IMR-90 (cell line): ENCODE data around the gene DOC2B. TPM values are rescaled to one million over a fixed set of nuclear protein-coding genes. Genes with fewer than 3 reads are reported as not detected.

ENCODE experiments used
- ATAC-seq: fragments of 200-7000 bp; cut with Tn5 transposase; 2 replicates; pipeline ENCODE4 v1.9.1; 2020; ENCODE audit warnings: low read depth, mild to moderate bottlenecking, moderate library complexity
- BruUV-seq: library from RNA; stranded (reverse); fragments of 400-500 nt; replicated peaks from 2 replicates; lab custom pipeline; 2021; lab: Mats Ljungman, UMichigan
- CTCF ChIA-PET: fragments of 300-600 bp; formaldehyde crosslinking; extraction: SDS; loops from one replicate; lab custom pipeline; 2021; ENCODE audit warnings: antibody characterized with exemption; lab: Yijun Ruan, JAX
- POLR2A ChIA-PET: fragments of 300-600 bp; sonication (Branson Sonifier 250); formaldehyde crosslinking; loops from one replicate; lab custom pipeline; 2022; ENCODE audit warnings: antibody characterized with exemption; ENCODE audit not compliant: unreplicated experiment; lab: Charles Lee
- DNase-seq: peaks from one replicate; pipeline ENCODE4 v3.0.0; 2013
- H2AFZ ChIP-seq: replicated peaks from 2 replicates; pipeline ENCODE3; 2013; ENCODE audit warnings: low read length, mild to moderate bottlenecking; ENCODE audit not compliant: poor library complexity
- H2AK5ac ChIP-seq: 2 replicates; pipeline ENCODE4 v1.6.1; 2013; ENCODE audit warnings: low read depth, low read length, inconsistent platforms
- H2AK9ac ChIP-seq: replicated peaks from 2 replicates; pipeline ENCODE3; 2013; ENCODE audit warnings: mild to moderate bottlenecking, low read depth, low read length, moderate library complexity; ENCODE audit not compliant: poor library complexity
- H2BK120ac ChIP-seq: 2 replicates; pipeline ENCODE4 v1.6.1; 2013; ENCODE audit warnings: low read depth, low read length, inconsistent platforms
- H2BK15ac ChIP-seq: 3 replicates; pipeline ENCODE4 v1.6.1; 2013; ENCODE audit warnings: low read depth, low read length, inconsistent platforms
- H2BK20ac ChIP-seq: 2 replicates; pipeline ENCODE4 v1.6.1; 2013; ENCODE audit warnings: low read depth, mild to moderate bottlenecking, inconsistent platforms, low read length, moderate library complexity
- H2BK5ac ChIP-seq: 2 replicates; pipeline ENCODE4 v1.6.1; 2013; ENCODE audit warnings: mild to moderate bottlenecking, low read depth, low read length, inconsistent platforms; ENCODE audit not compliant: poor library complexity, severe bottlenecking
- H3K14ac ChIP-seq: replicated peaks from 2 replicates; pipeline ENCODE4 v1.6.1; 2013; ENCODE audit warnings: low read depth, low read length, inconsistent platforms
- H3K18ac ChIP-seq: 2 replicates; pipeline ENCODE4 v1.6.1; 2013; ENCODE audit warnings: low read depth, low read length, control low read depth
- H3K23ac ChIP-seq: 2 replicates; pipeline ENCODE4 v1.6.1; 2013; ENCODE audit warnings: low read depth, low read length, inconsistent platforms
- H3K27ac ChIP-seq: 2 replicates; pipeline ENCODE4 v1.5.1; 2013; ENCODE audit warnings: mild to moderate bottlenecking, control low read depth, low read length; ENCODE audit not compliant: insufficient read depth
- H3K27me3 ChIP-seq: 2 replicates; pipeline ENCODE4 v1.6.1; 2013; ENCODE audit warnings: low read length; ENCODE audit not compliant: control insufficient read depth, insufficient read depth
- H3K36me3 ChIP-seq: 2 replicates; pipeline ENCODE4 v1.6.1; 2013; ENCODE audit warnings: low read length, mixed read lengths; ENCODE audit not compliant: control insufficient read depth, insufficient read depth
- H3K4ac ChIP-seq: 2 replicates; pipeline ENCODE4 v1.6.1; 2013; ENCODE audit warnings: low read depth, low read length, inconsistent platforms
- H3K4me1 ChIP-seq: 2 replicates; pipeline ENCODE4 v1.6.1; 2013; ENCODE audit warnings: low read length, mixed read lengths; ENCODE audit not compliant: control insufficient read depth, insufficient read depth
- H3K4me2 ChIP-seq: 2 replicates; pipeline ENCODE4 v1.6.1; 2013; ENCODE audit warnings: low read depth, mild to moderate bottlenecking, control low read depth, low read length, moderate library complexity
- H3K4me3 ChIP-seq: 2 replicates; pipeline ENCODE4 v1.5.1; 2013; ENCODE audit warnings: low read depth, mild to moderate bottlenecking, control low read depth, low read length, moderate library complexity; ENCODE audit not compliant: insufficient read depth
- H3K56ac ChIP-seq: 2 replicates; pipeline ENCODE4 v1.6.1; 2013; ENCODE audit warnings: low read length, inconsistent platforms; ENCODE audit not compliant: insufficient read depth; ENCODE audit errors: extremely low read depth
- H3K79me1 ChIP-seq, 2 experiments: 2 replicates each; pipeline ENCODE4 v1.6.1; 2013; ENCODE audit warnings: low read length in 2 of 2, inconsistent platforms in 1 of 2, low read depth in 1 of 2
- H3K9ac ChIP-seq: 2 replicates; pipeline ENCODE4 v1.6.1; 2013; ENCODE audit warnings: low read depth, low read length, control low read depth
- H3K9me1 ChIP-seq: 2 replicates; pipeline ENCODE4 v1.6.1; 2013; ENCODE audit warnings: low read length, inconsistent platforms; ENCODE audit not compliant: insufficient read depth
- H3K9me3 ChIP-seq: 2 replicates; pipeline ENCODE4 v1.6.1; 2013; ENCODE audit warnings: low read length; ENCODE audit not compliant: control insufficient read depth, insufficient read depth
- H4K20me1 ChIP-seq: 2 replicates; pipeline ENCODE4 v1.6.1; 2013; ENCODE audit warnings: low read length, inconsistent platforms; ENCODE audit not compliant: insufficient read depth
- H4K5ac ChIP-seq: 2 replicates; pipeline ENCODE4 v1.6.1; 2013; ENCODE audit warnings: mild to moderate bottlenecking, low read depth, low read length, control low read depth
- H4K8ac ChIP-seq, 2 experiments: 2 replicates each; pipeline ENCODE4 v1.6.1; 2013; ENCODE audit warnings: low read depth in 2 of 2, low read length in 2 of 2, control low read depth in 1 of 2, inconsistent platforms in 1 of 2
- H4K91ac ChIP-seq: 2 replicates; pipeline ENCODE4 v1.6.1; 2013; ENCODE audit warnings: low read depth, low read length, inconsistent platforms; ENCODE audit not compliant: insufficient read depth
- BHLHE40 ChIP-seq: fragments of 150-350 bp; IDR thresholded peaks from 2 replicates; pipeline ENCODE4 v1.6.1; 2016; ENCODE audit warnings: mild to moderate bottlenecking, low read depth, low read length
- CEBPB ChIP-seq: IDR thresholded peaks from 2 replicates; pipeline ENCODE4 v1.6.1; 2012; ENCODE audit warnings: low read depth, low read length, improper control_type of control experiment
- CHD1 ChIP-seq: IDR thresholded peaks from 2 replicates; pipeline ENCODE4 v1.6.1; 2012; ENCODE audit warnings: low read depth, low read length, improper control_type of control experiment
- CTCF ChIP-seq: conservative IDR thresholded peaks from 2 replicates; pipeline ENCODE4 v1.5.1; 2012; ENCODE audit warnings: mild to moderate bottlenecking, low read depth, low read length, improper control_type of control experiment
- ELK1 ChIP-seq: fragments of 150-350 bp; IDR thresholded peaks from 2 replicates; pipeline ENCODE4 v1.6.1; 2016; ENCODE audit warnings: low read depth, mild to moderate bottlenecking, low read length, moderate library complexity, borderline replicate concordance
- FOS ChIP-seq: fragments of 150-350 bp; IDR thresholded peaks from 2 replicates; pipeline ENCODE4 v1.6.1; 2016; ENCODE audit warnings: low read depth, low read length
- MAFK ChIP-seq: IDR thresholded peaks from 2 replicates; pipeline ENCODE4 v1.6.1; 2012; ENCODE audit warnings: low read depth, low read length, improper control_type of control experiment
- MAZ ChIP-seq: IDR thresholded peaks from 2 replicates; pipeline ENCODE4 v1.6.1; 2012; ENCODE audit warnings: low read depth, mild to moderate bottlenecking, low read length, improper control_type of control experiment, moderate library complexity, borderline replicate concordance
- MXI1 ChIP-seq: IDR thresholded peaks from 2 replicates; pipeline ENCODE4 v1.6.1; 2012; ENCODE audit warnings: low read depth, mild to moderate bottlenecking, low read length, moderate library complexity, borderline replicate concordance
- NFE2L2 ChIP-seq: fragments of 150-350 bp; IDR thresholded peaks from 2 replicates; pipeline ENCODE4 v1.6.1; 2016; ENCODE audit warnings: low read depth, mild to moderate bottlenecking, low read length
- POLR2A ChIP-seq: IDR thresholded peaks from 2 replicates; pipeline ENCODE4 v1.6.1; 2012; ENCODE audit warnings: mild to moderate bottlenecking, low read depth, low read length
- RAD21 ChIP-seq: IDR thresholded peaks from 2 replicates; pipeline ENCODE4 v1.6.1; 2012; ENCODE audit warnings: low read length, improper control_type of control experiment
- RCOR1 ChIP-seq: IDR thresholded peaks from 2 replicates; pipeline ENCODE4 v1.6.1; 2012; ENCODE audit warnings: mild to moderate bottlenecking, low read length, improper control_type of control experiment; ENCODE audit not compliant: insufficient replicate concordance
- RFX5 ChIP-seq: IDR thresholded peaks from 2 replicates; pipeline ENCODE4 v1.8.0; 2012; ENCODE audit warnings: low read depth, mild to moderate bottlenecking, low read length, moderate library complexity
- SMC3 ChIP-seq: fragments of 150-350 bp; IDR thresholded peaks from 2 replicates; pipeline ENCODE4 v1.6.1; 2016; ENCODE audit warnings: low read depth, mild to moderate bottlenecking, antibody characterized with exemption, low read length, moderate library complexity
- USF2 ChIP-seq: fragments of 150-350 bp; IDR thresholded peaks from 2 replicates; pipeline ENCODE4 v1.6.1; 2017; ENCODE audit warnings: mild to moderate bottlenecking, antibody characterized with exemption, low read length, low read depth
- WGBS, 2 experiments: methylation state at CpG; one replicate each; pipeline versions ENCODE4 v1.1.5 to v1.1.7; 2013; ENCODE audit warnings: missing lambda C conversion rate in 2 of 2; ENCODE audit not compliant: insufficient read length in 1 of 2; ENCODE audit errors: extremely low coverage in 2 of 2; 5-methylcytosine and 5-hydroxymethylcytosine counted together
- dilution Hi-C: fragments of 300-500 bp; cut with HindIII; formaldehyde crosslinking; loops from one replicate; pipeline ENCODE4 v1.14.3; 2018; ENCODE audit warnings: low sequenced_read_pairs; ENCODE audit not compliant: unreplicated experiment
- in situ Hi-C: fragments of 300-500 bp; cut with MboI; formaldehyde crosslinking; loops from 3 replicates; pipeline ENCODE4 v1.14.3; 2019; ENCODE audit warnings: low sequenced_read_pairs, inconsistent platforms, mixed read lengths
- intact Hi-C: fragments of 100-400 bp; cut with micrococcal nuclease; formaldehyde crosslinking; loops from 2 replicates; pipeline ENCODE4 v1.10.0; 2022
- polyA plus RNA-seq, 3 experiments: library from polyadenylated mRNA; depleted of rRNA; stranded (reverse); fragments of >200 nt; gene quantifications; 2 replicates each; pipeline ENCODE4 v1.2.3, GENCODE V29; 2012; ENCODE audit warnings: low replicate concordance in 1 of 3
- total RNA-seq: library from RNA; depleted of rRNA; stranded (reverse); fragments of >200 nt; gene quantifications from 2 replicates; pipeline ENCODE4 v1.2.3, GENCODE V29; 2012

The DOC2B gene
- total and polyA plus RNA-seq, 2 of the 4 experiments (the other 2 are of a cell fraction), result not detected

DNA sequence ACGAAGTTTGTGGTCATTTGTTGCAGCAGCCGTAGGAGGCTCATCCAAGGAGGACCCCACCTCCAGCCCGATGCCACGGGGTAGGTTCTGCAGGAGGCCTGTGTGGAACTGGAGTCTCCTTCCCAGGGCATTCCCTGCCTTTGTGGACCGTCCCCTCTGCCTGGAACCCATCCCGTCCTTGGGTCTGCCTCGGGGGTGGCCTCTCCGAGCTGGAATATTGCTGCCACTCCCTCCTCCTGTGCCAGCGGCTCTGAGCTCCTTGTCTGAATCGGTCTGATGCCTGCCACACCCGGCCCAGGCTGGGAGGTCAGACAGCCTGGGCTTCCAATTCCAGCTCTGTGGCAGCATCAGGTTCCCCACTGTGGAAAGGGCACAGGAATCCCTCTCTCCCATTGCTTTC, 18.8 kb downstream of the DOC2B start:
- Histone ChIP-seq H4K91ac (no peak overlapping the region), H2BK5ac (no peak overlapping the region), H4K8ac (no peak overlapping the region), H3K27me3 (peaks cover 28% of the 10 kb centered on the region), H2BK15ac (no peak overlapping the region), H3K18ac (no peak overlapping the region), H3K9me3 (no peaks in the 10 kb centered on the region), H2BK120ac (no peak overlapping the region), H3K23ac (no peak overlapping the region), H3K9me1 (no peaks in the 10 kb centered on the region), H2AK5ac (no peak overlapping the region), H4K20me1 (no peaks in the 10 kb centered on the region; the same call in 1 of the 2 replicates), H3K4me3 (no peak overlapping the region), H2AFZ (no peak overlapping the region), H3K9ac (no peak overlapping the region), H3K4me2 (no peak overlapping the region), H3K56ac (no peak overlapping the region), H3K14ac (no peak overlapping the region), H3K4me1 (no peaks in the 10 kb centered on the region), H3K27ac (no peak overlapping the region), H3K79me1 (no peaks in the 10 kb centered on the region), H3K4ac (no peak overlapping the region), H2AK9ac (no peak overlapping the region), H4K5ac (no peak overlapping the region), H3K36me3 (no peaks in the 10 kb centered on the region; the same call in 1 of the 2 replicates), H2BK20ac (no peak overlapping the region)
- no peak for TF ChIP-seq MAFK
- TF ChIP-seq BHLHE40, result no peak
- TF ChIP-seq MXI1, result no peak
- TF ChIP-seq RFX5, result no peak
- TF ChIP-seq ELK1, result no peak
- no peak for TF ChIP-seq POLR2A
- TF ChIP-seq RCOR1, result no peak
- TF ChIP-seq CTCF, result no peak
- no peak for TF ChIP-seq RAD21
- TF ChIP-seq USF2, result no peak
- no peak for TF ChIP-seq CHD1
- no peak for TF ChIP-seq MAZ
- no peak for TF ChIP-seq FOS
- no peak for TF ChIP-seq CEBPB
- no peak for TF ChIP-seq NFE2L2
- no peak for TF ChIP-seq SMC3
- intact Hi-C loops, result no loop called here
- CTCF ChIA-PET, result no interaction called here
- dilution Hi-C loops, result no loop called here
- ATAC-seq (no peak), DNase-seq (no peak)
- 71% methylated on average over 5 of the region's 11 CpGs; no CpG with 5 or more reads in 1 of the 2 experiments for WGBS, 2 experiments
- POLR2A ChIA-PET, result no interaction called here
- no TSS peak for BruUV-seq
- in situ Hi-C loops, result no loop called here
